ENCODE measurements around the gene MACROH2A1. TPM values are rescaled to one million over a fixed set of nuclear protein-coding genes. Genes with fewer than 3 reads are reported as not detected.

The MACROH2A1 gene
- total and polyA plus RNA-seq, 4 donors = 135 to 191 (median 179) TPM

GRCh38 chr5:135348918-135349317 is 50.1 kb downstream of the MACROH2A1 start:
- no peak overlapping the region for H3K4me3 ChIP-seq (ENCODE audit: low read depth, low read length)
- H3K4me1 ChIP-seq (ENCODE audit: control insufficient read depth, insufficient read depth, low read length) = peaks cover 7% of the 10 kb centered on the region
- no peaks in the 10 kb centered on the region for H3K27me3 ChIP-seq (ENCODE audit: control insufficient read depth, insufficient read depth, low read length)
- no peak overlapping the region for H3K27ac ChIP-seq (ENCODE audit: low read depth, low read length)
- H3K36me3 ChIP-seq (ENCODE audit: control insufficient read depth, insufficient read depth, low read length) = peaks cover 24% of the 10 kb centered on the region
- WGBS (ENCODE audit: insufficient coverage) = 75% methylated on average over 1 of the region's 1 CpG
- DNase-seq (ENCODE audit: low read depth in 4 of 6, low spot score in 6 of 6) = no peak
- H3K9me3 ChIP-seq (ENCODE audit: control insufficient read depth, insufficient read depth, low read length) = no peaks in the 10 kb centered on the region

GRCh38 chr5:135347392-135347791 is 51.6 kb downstream of the MACROH2A1 start:
- H3K27ac ChIP-seq (ENCODE audit: low read depth, low read length) = no peak overlapping the region
- no peaks in the 10 kb centered on the region for H3K27me3 ChIP-seq (ENCODE audit: control insufficient read depth, insufficient read depth, low read length)
- no peaks in the 10 kb centered on the region for H3K4me1 ChIP-seq (ENCODE audit: control insufficient read depth, insufficient read depth, low read length)
- H3K9me3 ChIP-seq (ENCODE audit: control insufficient read depth, insufficient read depth, low read length) = no peaks in the 10 kb centered on the region
- DNase-seq (ENCODE audit: low read depth in 4 of 6, low spot score in 6 of 6) = no peak
- WGBS (ENCODE audit: insufficient coverage) = 100% methylated on average over 3 of the region's 4 CpGs
- H3K36me3 ChIP-seq (ENCODE audit: control insufficient read depth, insufficient read depth, low read length) = peaks cover 37% of the 10 kb centered on the region
- no peak overlapping the region for H3K4me3 ChIP-seq (ENCODE audit: low read depth, low read length)

- no peak overlapping the region for H3K27ac ChIP-seq (ENCODE audit: low read depth, low read length)
- H3K36me3 ChIP-seq (ENCODE audit: control insufficient read depth, insufficient read depth, low read length) = peaks cover 49% of the 10 kb centered on the region
- WGBS (ENCODE audit: insufficient coverage) = 100% methylated on average over 3 of the region's 5 CpGs
Observed at GRCh38 chr5:135345956-135346731, 52.9 kb downstream of the MACROH2A1 start.

GRCh38 chr5:135344349-135344748 is 54.7 kb downstream of the MACROH2A1 start:
- WGBS (ENCODE audit: insufficient coverage) = 100% methylated on average over 2 of the region's 3 CpGs
- H3K4me3 ChIP-seq (ENCODE audit: low read depth, low read length) = no peak overlapping the region

More at GRCh38 chr5:135345956-135346731, 52.9 kb downstream of the MACROH2A1 start:
- Histone ChIP-seq H3K9me3 (ENCODE audit: control insufficient read depth, insufficient read depth, low read length) (no peaks in the 10 kb centered on the region), H3K27me3 (ENCODE audit: control insufficient read depth, insufficient read depth, low read length) (no peaks in the 10 kb centered on the region), H3K4me1 (ENCODE audit: control insufficient read depth, insufficient read depth, low read length) (peaks cover 4% of the 10 kb centered on the region), H3K4me3 (ENCODE audit: low read depth, low read length) (no peak overlapping the region)
- DNase-seq (ENCODE audit: low read depth in 4 of 6, low spot score in 6 of 6) = no peak

GRCh38 chr5:135343413-135343812 is 55.6 kb downstream of the MACROH2A1 start:
- no peak overlapping the region for H3K27ac ChIP-seq (ENCODE audit: low read depth, low read length)
- H3K36me3 ChIP-seq (ENCODE audit: control insufficient read depth, insufficient read depth, low read length) = peaks cover 62% of the 10 kb centered on the region
- no peak for DNase-seq (ENCODE audit: low read depth in 4 of 6, low spot score in 6 of 6)
- no peaks in the 10 kb centered on the region for H3K27me3 ChIP-seq (ENCODE audit: control insufficient read depth, insufficient read depth, low read length)
- 87% methylated on average over 9 of the region's 10 CpGs for WGBS (ENCODE audit: insufficient coverage)
- H3K9me3 ChIP-seq (ENCODE audit: control insufficient read depth, insufficient read depth, low read length) = no peaks in the 10 kb centered on the region
- peaks cover 4% of the 10 kb centered on the region for H3K4me1 ChIP-seq (ENCODE audit: control insufficient read depth, insufficient read depth, low read length)
- H3K4me3 ChIP-seq (ENCODE audit: low read depth, low read length) = no peak overlapping the region

More at GRCh38 chr5:135344349-135344748, 54.7 kb downstream of the MACROH2A1 start:
- DNase-seq (ENCODE audit: low read depth in 4 of 6, low spot score in 6 of 6) = no peak
- Histone ChIP-seq H3K4me1 (ENCODE audit: control insufficient read depth, insufficient read depth, low read length) (peaks cover 4% of the 10 kb centered on the region), H3K27ac (ENCODE audit: low read depth, low read length) (no peak overlapping the region), H3K36me3 (ENCODE audit: control insufficient read depth, insufficient read depth, low read length) (peaks cover 57% of the 10 kb centered on the region), H3K27me3 (ENCODE audit: control insufficient read depth, insufficient read depth, low read length) (no peaks in the 10 kb centered on the region), H3K9me3 (ENCODE audit: control insufficient read depth, insufficient read depth, low read length) (no peaks in the 10 kb centered on the region)

GRCh38 chr5:135342551-135342875 is 56.5 kb downstream of the MACROH2A1 start:
- peaks cover 4% of the 10 kb centered on the region for H3K4me1 ChIP-seq (ENCODE audit: control insufficient read depth, insufficient read depth, low read length)
- no peaks in the 10 kb centered on the region for H3K27me3 ChIP-seq (ENCODE audit: control insufficient read depth, insufficient read depth, low read length)
- DNase-seq (ENCODE audit: low read depth in 4 of 6, low spot score in 6 of 6) = no peak
- WGBS (ENCODE audit: insufficient coverage) = 100% methylated on average over 1 of the region's 4 CpGs
- H3K36me3 ChIP-seq (ENCODE audit: control insufficient read depth, insufficient read depth, low read length) = peaks cover 70% of the 10 kb centered on the region
- H3K27ac ChIP-seq (ENCODE audit: low read depth, low read length) = no peak overlapping the region
- no peak overlapping the region for H3K4me3 ChIP-seq (ENCODE audit: low read depth, low read length)
- no peaks in the 10 kb centered on the region for H3K9me3 ChIP-seq (ENCODE audit: control insufficient read depth, insufficient read depth, low read length)

GRCh38 chr5:135341696-135342550 is 57.1 kb downstream of the MACROH2A1 start:
- WGBS (ENCODE audit: insufficient coverage) = 97% methylated on average over 7 of the region's 7 CpGs
- no peak for DNase-seq (ENCODE audit: low read depth in 4 of 6, low spot score in 6 of 6)

GRCh38 chr5:135341016-135341666 is 57.9 kb downstream of the MACROH2A1 start:
- DNase-seq (ENCODE audit: low read depth in 4 of 6, low spot score in 6 of 6) = peak in 1 of 6 donors; percentile 42

More at GRCh38 chr5:135341696-135342550, 57.1 kb downstream of the MACROH2A1 start:
- Histone ChIP-seq H3K4me3 (ENCODE audit: low read depth, low read length) (no peak overlapping the region), H3K36me3 (ENCODE audit: control insufficient read depth, insufficient read depth, low read length) (peaks cover 75% of the 10 kb centered on the region), H3K9me3 (ENCODE audit: control insufficient read depth, insufficient read depth, low read length) (no peaks in the 10 kb centered on the region), H3K27me3 (ENCODE audit: control insufficient read depth, insufficient read depth, low read length) (no peaks in the 10 kb centered on the region), H3K4me1 (ENCODE audit: control insufficient read depth, insufficient read depth, low read length) (peaks cover 4% of the 10 kb centered on the region), H3K27ac (ENCODE audit: low read depth, low read length) (no peak overlapping the region)

GRCh38 chr5:135340568-135340967 is 58.5 kb downstream of the MACROH2A1 start:
- WGBS (ENCODE audit: insufficient coverage) = 50% methylated on average over 1 of the region's 2 CpGs
- peak in 1 of 6 donors; percentile 17 for DNase-seq (ENCODE audit: low read depth in 4 of 6, low spot score in 6 of 6)
- H3K4me1 ChIP-seq (ENCODE audit: control insufficient read depth, insufficient read depth, low read length) = peaks cover 12% of the 10 kb centered on the region
- no peaks in the 10 kb centered on the region for H3K27me3 ChIP-seq (ENCODE audit: control insufficient read depth, insufficient read depth, low read length)
- peaks cover 85% of the 10 kb centered on the region for H3K36me3 ChIP-seq (ENCODE audit: control insufficient read depth, insufficient read depth, low read length)
- no peaks in the 10 kb centered on the region for H3K9me3 ChIP-seq (ENCODE audit: control insufficient read depth, insufficient read depth, low read length)
- no peak overlapping the region for H3K4me3 ChIP-seq (ENCODE audit: low read depth, low read length)
- H3K27ac ChIP-seq (ENCODE audit: low read depth, low read length) = no peak overlapping the region

More at GRCh38 chr5:135341016-135341666, 57.9 kb downstream of the MACROH2A1 start:
- no peak overlapping the region for H3K27ac ChIP-seq (ENCODE audit: low read depth, low read length)
- no peaks in the 10 kb centered on the region for H3K27me3 ChIP-seq (ENCODE audit: control insufficient read depth, insufficient read depth, low read length)
- H3K36me3 ChIP-seq (ENCODE audit: control insufficient read depth, insufficient read depth, low read length) = peaks cover 82% of the 10 kb centered on the region
- no peak overlapping the region for H3K4me3 ChIP-seq (ENCODE audit: low read depth, low read length)
- H3K4me1 ChIP-seq (ENCODE audit: control insufficient read depth, insufficient read depth, low read length) = peaks cover 6% of the 10 kb centered on the region
- WGBS (ENCODE audit: insufficient coverage) = 82% methylated on average over 5 of the region's 5 CpGs
- H3K9me3 ChIP-seq (ENCODE audit: control insufficient read depth, insufficient read depth, low read length) = no peaks in the 10 kb centered on the region
